OCI-LY7 (cell line): ENCODE data around the gene LSAMP.

Source experiments
- CTCF ChIP-seq: fragments of 200-600 bp; sonication (generic); conservative IDR thresholded peaks from 2 replicates; pipeline ENCODE4 v1.5.1; 2014; ENCODE audit warnings: mild to moderate bottlenecking, antibody characterized with exemption, low read length, moderate library complexity, mixed read lengths
- EZH2phosphoT487 ChIP-seq: fragments of 200-600 bp; sonication (generic); IDR thresholded peaks from 2 replicates; pipeline ENCODE4 v1.6.1; 2018; ENCODE audit warnings: low read depth, borderline replicate concordance, mild to moderate bottlenecking, mixed run types, antibody characterized with exemption, low read length, moderate library complexity, mixed read lengths

GRCh38 chr3:116238846-116239565 lies 206.3 kb downstream of the LSAMP start:
- TF ChIP-seq CTCF (no peak), EZH2phosphoT487 (no peak)
